Aorta (tissue), 5 donors: Measurements from ENCODE around the gene GAS2L2. TPM values are rescaled to one million over a fixed set of nuclear protein-coding genes. Genes with fewer than 3 reads are reported as not detected.

ENCODE experiments used
- ATAC-seq: fragments of 200-7000 bp; cut with Tn5 transposase; one replicate; pipeline ENCODE4 v1.9.1; 2022; ENCODE audit warnings: moderate library complexity; ENCODE audit not compliant: low FRiP score
- DNase-seq, 2 donors: peaks; one replicate each; pipeline ENCODE4 v3.0.0-alpha.2; 2020
- H3K27ac ChIP-seq, 2 donors: one replicate each; pipeline ENCODE4 v1.5.1; 2013; ENCODE audit warnings: low read length in 2 of 2, mild to moderate bottlenecking in 2 of 2, moderate library complexity in 2 of 2, control low read depth in 1 of 2, inconsistent platforms in 1 of 2, low read depth in 1 of 2
- H3K27me3 ChIP-seq, 2 donors: one replicate each; pipeline ENCODE4 v1.6.1; 2013; ENCODE audit warnings: control low read depth in 1 of 2, low read length in 1 of 2, mild to moderate bottlenecking in 1 of 2, moderate library complexity in 1 of 2; ENCODE audit not compliant: insufficient read depth in 2 of 2, control insufficient read depth in 1 of 2
- H3K36me3 ChIP-seq, 2 donors: one replicate each; pipeline ENCODE4 v1.6.1; 2013; ENCODE audit warnings: control low read depth in 1 of 2, low read length in 1 of 2, mild to moderate bottlenecking in 1 of 2; ENCODE audit not compliant: insufficient read depth in 2 of 2, control insufficient read depth in 1 of 2
- H3K4me1 ChIP-seq, 2 donors: one replicate each; pipeline ENCODE4 v1.6.1; 2013; ENCODE audit warnings: low read length in 2 of 2, control low read depth in 1 of 2, mild to moderate bottlenecking in 1 of 2, moderate library complexity in 1 of 2; ENCODE audit not compliant: insufficient read depth in 2 of 2, control insufficient read depth in 1 of 2
- H3K4me3 ChIP-seq, 2 donors: one replicate each; pipeline ENCODE4 v1.5.1; 2013; ENCODE audit warnings: low read length in 2 of 2, control low read depth in 1 of 2, mild to moderate bottlenecking in 1 of 2
- H3K9me3 ChIP-seq: one replicate; pipeline ENCODE4 v1.6.1; 2013; ENCODE audit warnings: mild to moderate bottlenecking, low read length; ENCODE audit not compliant: control insufficient read depth
- WGBS, 2 donors: extraction: QIAGEN DNeasy Blood & Tissue Kit; methylation state at CpG; one replicate each; pipeline ENCODE4 v1.1.7; 2013; 5-methylcytosine and 5-hydroxymethylcytosine counted together
- intact Hi-C, 2 donors: fragments of 100-400 bp; cut with DNase I; formaldehyde crosslinking; loops; one replicate each; pipeline versions ENCODE4 v1.14.2 to v1.15.0; 2022
- polyA plus RNA-seq, 2 donors: library from polyadenylated mRNA; stranded (reverse); fragments of 200-250 nt; gene quantifications; one replicate each; pipeline ENCODE4 v1.2.3, GENCODE V29; 2013
- total RNA-seq, 2 donors: library from RNA; stranded (reverse); fragmentation: NEBNext Ultra II Directional; extraction: Animal tissue kit (Norgen Biotek cat#: 25700); gene quantifications; one replicate each; pipeline ENCODE4 v1.2.1, GENCODE V29; 2021
- donor health status: healthy with polysubstance abuse.
- donor health status: Bipolar disorder and iron deficiency.
- donor health status: DM: no; HTN: no; CAD: no.
- donor health status: DM: no; HTN: no; CAD: no.
- donor health status: DM: yes; HTN: yes; CAD: no.

The GAS2L2 gene
- total and polyA plus RNA-seq, 4 donors: 0.05 TPM; not detected in 3

- H3K27me3 ChIP-seq: no peaks in the 10 kb centered on the region
- H3K27ac ChIP-seq: no peak overlapping the region
- H3K36me3 ChIP-seq: peaks cover 0 to 2% of the 10 kb centered on the region in 2 donors
- no peaks in the 10 kb centered on the region for H3K9me3 ChIP-seq
- peaks cover 2 to 26% of the 10 kb centered on the region in 2 donors for H3K4me1 ChIP-seq
- WGBS, 2 donors: 71 to 80% methylated on average over 3 of the region's 3 CpGs
- ATAC-seq (no peak), DNase-seq (no peak)
- no peak overlapping the region for H3K4me3 ChIP-seq
- intact Hi-C loops: no loop called here
Measured at GRCh38 chr17:35716173-35716572, 36.9 kb downstream of the GAS2L2 start.

GRCh38 chr17:35715416-35715815 lies 37.6 kb downstream of the GAS2L2 start:
- Histone ChIP-seq H3K27me3 (no peaks in the 10 kb centered on the region), H3K36me3 (peaks cover 0 to 2% of the 10 kb centered on the region in 2 donors), H3K9me3 (no peaks in the 10 kb centered on the region), H3K4me3 (no peak overlapping the region), H3K27ac (peak overlapping the region; percentile 14 to 63), H3K4me1 (peaks cover 2 to 26% of the 10 kb centered on the region in 2 donors)
- intact Hi-C loops: no loop called here
- ATAC-seq (no peak), DNase-seq (no peak)

DNA sequence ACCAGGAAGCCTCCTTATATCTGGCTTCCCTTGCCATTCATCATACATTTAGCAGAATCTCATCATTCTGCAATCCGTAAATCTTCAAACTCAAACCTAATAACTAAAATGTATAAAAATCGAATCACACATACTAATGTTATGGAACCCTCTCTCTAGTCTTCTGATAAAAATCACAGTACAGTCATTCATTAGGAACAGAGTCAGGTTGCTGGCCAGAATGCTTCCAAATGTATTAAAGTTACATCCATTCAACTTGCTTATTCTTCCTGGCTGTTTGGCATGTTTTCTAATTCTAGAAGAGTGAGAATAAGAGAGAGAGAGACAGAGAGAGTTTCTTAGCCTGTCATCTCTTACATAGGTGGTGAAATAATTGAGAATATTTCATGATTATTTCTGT lies 38.1 kb downstream of the GAS2L2 start:
- 48% methylated on average over 2 of the region's 2 CpGs for WGBS, 2 donors
- intact Hi-C loops: no loop called here
- DNase-seq (no peak), ATAC-seq (no peak)
- H3K4me1 ChIP-seq: peaks cover 2 to 26% of the 10 kb centered on the region in 2 donors
- no peaks in the 10 kb centered on the region for H3K9me3 ChIP-seq
- peaks cover 0 to 1% of the 10 kb centered on the region in 2 donors for H3K36me3 ChIP-seq
- no peaks in the 10 kb centered on the region for H3K27me3 ChIP-seq
- H3K27ac ChIP-seq: no peak overlapping the region
- H3K4me3 ChIP-seq: no peak overlapping the region

DNA sequence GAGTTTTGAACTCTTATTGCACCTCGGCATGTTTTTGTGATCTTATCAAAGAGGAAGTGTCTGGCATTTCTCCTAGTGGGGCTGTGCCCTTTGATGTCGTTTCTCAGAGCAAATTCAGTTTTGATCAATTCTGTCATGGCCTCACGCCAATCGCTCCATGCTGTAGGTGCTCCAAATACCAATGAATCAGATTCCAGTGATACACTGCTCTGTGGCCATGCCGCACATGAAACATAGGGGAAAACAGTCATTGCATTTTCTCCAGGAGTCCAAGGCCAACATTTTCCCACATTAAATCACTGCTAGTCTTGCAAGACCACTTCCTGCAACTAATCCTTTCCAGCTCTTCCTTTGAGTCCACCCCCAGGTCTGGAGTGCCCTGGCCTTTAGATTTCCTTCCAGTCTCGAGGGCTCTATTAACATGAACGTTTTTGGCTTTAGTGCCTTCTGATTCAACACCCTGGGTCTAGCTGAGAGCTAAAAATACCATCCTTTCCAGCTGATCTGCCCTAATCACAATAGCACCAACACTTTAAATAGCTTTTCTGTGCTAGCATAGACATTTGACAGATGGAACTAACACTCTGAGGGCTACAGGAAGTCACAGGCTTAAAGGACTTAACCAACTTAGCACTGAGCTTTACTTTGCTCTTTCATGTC lies 39.8 kb downstream of the GAS2L2 start:
- peak overlapping the region; percentile 79 to 95 for H3K27ac ChIP-seq
- H3K4me1 ChIP-seq: peaks cover 2 to 26% of the 10 kb centered on the region in 2 donors
- no peaks in the 10 kb centered on the region for H3K9me3 ChIP-seq
- no peaks in the 10 kb centered on the region for H3K36me3 ChIP-seq
- WGBS, 2 donors: 2 to 4% methylated on average over 7 of the region's 7 CpGs
- intact Hi-C loops: no loop called here
- no peaks in the 10 kb centered on the region for H3K27me3 ChIP-seq
- ATAC-seq (peak; percentile 77), DNase-seq (peak in 1 of 2 donors; percentile 59)
- no peak overlapping the region for H3K4me3 ChIP-seq

DNA sequence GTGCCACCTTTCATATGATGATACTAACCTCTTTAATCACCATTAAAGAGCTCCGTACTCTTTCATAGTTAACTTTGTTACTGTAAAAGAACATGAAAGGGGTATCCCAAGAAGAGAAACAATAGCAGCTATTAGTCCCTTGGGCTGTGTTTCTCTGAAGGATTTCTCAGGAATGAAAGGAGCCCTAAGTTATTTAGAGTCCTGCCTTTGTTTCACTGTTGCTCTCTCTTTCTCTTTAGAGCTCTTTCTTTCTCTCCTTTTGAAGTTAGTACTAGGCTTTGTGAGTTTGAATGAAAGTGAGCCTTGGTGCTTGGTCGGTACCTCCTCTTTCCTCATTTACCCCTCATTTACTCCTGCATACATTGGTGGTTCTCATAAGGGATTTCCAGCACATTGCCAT lies 42.1 kb downstream of the GAS2L2 start:
- Histone ChIP-seq H3K36me3 (no peaks in the 10 kb centered on the region), H3K4me1 (peaks cover 0 to 12% of the 10 kb centered on the region in 2 donors), H3K4me3 (no peak overlapping the region), H3K9me3 (no peaks in the 10 kb centered on the region), H3K27ac (no peak overlapping the region), H3K27me3 (no peaks in the 10 kb centered on the region)
- no peak for ATAC-seq
- intact Hi-C loops: no loop called here
- no peak for DNase-seq
- WGBS, 2 donors: 90 to 96% methylated on average over 2 of the region's 2 CpGs

DNA sequence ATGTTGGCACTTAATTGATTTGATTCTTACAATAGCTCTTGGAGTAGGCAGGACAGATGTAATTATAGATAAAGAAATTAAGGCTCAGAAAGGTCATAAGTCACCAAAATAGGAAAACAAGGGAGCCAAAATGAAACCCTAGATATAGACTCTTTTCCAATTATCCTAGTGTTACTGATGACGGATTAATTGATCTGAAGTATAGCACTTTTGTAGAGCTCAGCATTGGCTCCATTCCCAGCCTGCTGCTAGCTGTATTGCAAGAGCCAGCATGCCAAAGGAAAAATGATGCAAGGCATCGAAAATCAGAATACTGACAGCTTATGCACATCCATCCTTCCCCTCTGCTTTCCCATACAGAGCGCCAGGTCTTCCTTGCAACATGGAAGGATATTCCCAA lies 43.2 kb downstream of the GAS2L2 start:
- no peaks in the 10 kb centered on the region for H3K36me3 ChIP-seq
- no peak overlapping the region for H3K27ac ChIP-seq
- H3K4me1 ChIP-seq: peaks cover 0 to 10% of the 10 kb centered on the region in 2 donors
- 59 to 68% methylated on average over 3 of the region's 3 CpGs for WGBS, 2 donors
- ATAC-seq: no peak
- H3K9me3 ChIP-seq: no peaks in the 10 kb centered on the region
- no peak overlapping the region for H3K4me3 ChIP-seq
- intact Hi-C loops: no loop called here
- DNase-seq: no peak
- H3K27me3 ChIP-seq: no peaks in the 10 kb centered on the region

DNA sequence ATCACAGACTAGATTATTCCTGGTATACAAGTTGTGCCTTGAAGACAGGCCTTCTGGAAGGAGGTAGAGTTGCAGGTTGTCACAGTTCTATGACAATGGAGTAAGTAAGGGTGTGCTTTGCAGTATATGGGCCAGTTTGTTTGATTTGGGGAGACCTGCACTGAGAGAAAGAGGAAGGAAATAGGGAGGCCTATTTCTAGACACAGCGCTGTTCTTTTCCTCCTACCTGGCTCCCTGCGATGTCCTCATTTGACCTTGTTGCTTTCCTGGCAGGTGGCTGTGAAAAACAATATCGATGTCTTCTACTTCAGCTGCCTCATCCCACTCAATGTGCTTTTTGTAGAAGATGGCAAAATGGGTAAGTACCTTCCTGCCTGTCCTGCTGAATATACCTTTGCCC lies 44.1 kb downstream of the GAS2L2 start:
- Histone ChIP-seq H3K27me3 (no peaks in the 10 kb centered on the region), H3K9me3 (no peaks in the 10 kb centered on the region), H3K36me3 (no peaks in the 10 kb centered on the region), H3K4me3 (no peak overlapping the region), H3K27ac (no peak overlapping the region), H3K4me1 (peaks cover 0 to 4% of the 10 kb centered on the region in 2 donors)
- intact Hi-C loops: no loop called here
- 94 to 96% methylated on average over 3 of the region's 3 CpGs for WGBS, 2 donors
- DNase-seq (no peak), ATAC-seq (no peak)

GRCh38 chr17:35708149-35708548 lies 44.9 kb downstream of the GAS2L2 start:
- intact Hi-C loops: no loop called here
- DNase-seq (no peak), ATAC-seq (no peak)
- H3K27ac ChIP-seq: no peak overlapping the region
- no peaks in the 10 kb centered on the region for H3K36me3 ChIP-seq
- H3K27me3 ChIP-seq: no peaks in the 10 kb centered on the region
- no peak overlapping the region for H3K4me3 ChIP-seq
- no peaks in the 10 kb centered on the region for H3K9me3 ChIP-seq
- WGBS, 2 donors: 76 to 79% methylated on average over 3 of the region's 3 CpGs
- peaks cover 0 to 4% of the 10 kb centered on the region in 2 donors for H3K4me1 ChIP-seq

DNA sequence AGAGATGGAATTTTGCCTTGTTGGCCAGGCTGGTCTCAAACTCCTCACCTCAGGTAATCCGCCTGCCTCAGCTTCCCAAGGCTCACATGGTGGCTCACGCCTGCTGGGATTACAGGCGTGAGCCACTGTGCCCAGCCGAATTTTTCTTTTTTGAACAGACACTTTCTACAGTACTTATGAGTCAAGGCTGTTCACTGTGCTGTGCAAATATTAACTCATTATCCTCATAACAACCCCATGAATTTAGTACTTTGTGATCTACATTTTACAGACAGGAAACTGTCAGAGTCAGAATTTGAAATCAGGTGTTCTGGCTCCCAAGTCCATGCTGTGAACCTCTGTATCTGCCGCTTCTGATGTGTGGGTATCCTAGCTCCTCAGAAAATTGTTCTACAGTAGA lies 47.3 kb downstream of the GAS2L2 start:
- ATAC-seq (no peak), DNase-seq (no peak)
- no peaks in the 10 kb centered on the region for H3K9me3 ChIP-seq
- no peak overlapping the region for H3K27ac ChIP-seq
- no peaks in the 10 kb centered on the region for H3K36me3 ChIP-seq
- intact Hi-C loops: no loop called here
- no peak overlapping the region for H3K4me3 ChIP-seq
- no peaks in the 10 kb centered on the region for H3K4me1 ChIP-seq
- H3K27me3 ChIP-seq: no peaks in the 10 kb centered on the region
- WGBS, 2 donors: 64 to 77% methylated on average over 5 of the region's 5 CpGs
